ENCODE results near the gene DYNC1I2.

DNA sequence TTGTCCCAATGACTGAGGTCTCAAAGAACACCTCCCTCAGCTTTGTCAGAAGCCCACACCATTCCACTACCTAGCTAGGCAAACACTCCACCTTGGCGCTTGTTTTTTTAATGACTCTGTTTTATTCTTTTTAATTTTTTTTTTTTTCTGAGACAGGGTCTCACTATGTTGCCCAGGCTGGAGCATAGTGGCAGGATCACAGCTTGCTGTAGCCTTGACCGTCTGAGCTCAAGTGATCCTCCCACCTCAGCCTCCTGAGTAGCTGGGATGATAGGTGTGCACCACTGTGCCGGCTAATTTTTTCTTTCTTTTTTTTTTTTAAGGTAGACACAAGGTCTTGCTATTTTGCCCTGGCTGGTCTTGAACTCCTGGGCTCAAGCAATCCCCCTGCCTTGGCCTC is 104.9 kb downstream of the DYNC1I2 start:
- TF ChIP-seq, protein P1, sequence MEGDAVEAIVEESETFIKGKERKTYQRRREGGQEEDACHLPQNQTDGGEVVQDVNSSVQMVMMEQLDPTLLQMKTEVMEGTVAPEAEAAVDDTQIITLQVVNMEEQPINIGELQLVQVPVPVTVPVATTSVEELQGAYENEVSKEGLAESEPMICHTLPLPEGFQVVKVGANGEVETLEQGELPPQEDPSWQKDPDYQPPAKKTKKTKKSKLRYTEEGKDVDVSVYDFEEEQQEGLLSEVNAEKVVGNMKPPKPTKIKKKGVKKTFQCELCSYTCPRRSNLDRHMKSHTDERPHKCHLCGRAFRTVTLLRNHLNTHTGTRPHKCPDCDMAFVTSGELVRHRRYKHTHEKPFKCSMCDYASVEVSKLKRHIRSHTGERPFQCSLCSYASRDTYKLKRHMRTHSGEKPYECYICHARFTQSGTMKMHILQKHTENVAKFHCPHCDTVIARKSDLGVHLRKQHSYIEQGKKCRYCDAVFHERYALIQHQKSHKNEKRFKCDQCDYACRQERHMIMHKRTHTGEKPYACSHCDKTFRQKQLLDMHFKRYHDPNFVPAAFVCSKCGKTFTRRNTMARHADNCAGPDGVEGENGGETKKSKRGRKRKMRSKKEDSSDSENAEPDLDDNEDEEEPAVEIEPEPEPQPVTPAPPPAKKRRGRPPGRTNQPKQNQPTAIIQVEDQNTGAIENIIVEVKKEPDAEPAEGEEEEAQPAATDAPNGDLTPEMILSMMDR (conservative IDR thresholded peaks at IDR 0.05; ENCODE audit: low read depth, low read length): no peak
- TF ChIP-seq EZH2 (IDR thresholded peaks at IDR 0.05; ENCODE audit: borderline replicate concordance, low read depth, low read length, poor library complexity, severe bottlenecking): no peak

Data from A673 (cell line).